PC-3 (cell line): ENCODE results near the gene ADO.

Experiments used
- CTCF ChIP-seq: fragments of 300-600 bp; sonication (generic); conservative IDR thresholded peaks from 2 replicates; pipeline ENCODE4 v1.5.1; 2017; ENCODE audit warnings: antibody characterized with exemption, low read depth, mild to moderate bottlenecking, low read length
- EZH2 ChIP-seq: fragments of 300-600 bp; sonication (generic); IDR thresholded peaks from one replicate; pipeline ENCODE4 v1.6.1; 2017; ENCODE audit warnings: antibody characterized with exemption, mild to moderate bottlenecking, low read length; ENCODE audit not compliant: unreplicated experiment

- TF ChIP-seq CTCF (peak; percentile 98), EZH2 (no peak)
Measured at GRCh38 chr10:62851442-62851841, 46.9 kb downstream of the ADO start.
